SJCRH30 (cell line): Measurements from ENCODE around the gene SCN9A. TPM values are rescaled to one million over a fixed set of nuclear protein-coding genes. Genes with fewer than 3 reads are reported as not detected.

ENCODE experiments used
- DNase-seq, 2 experiments: peaks; one replicate each; pipeline ENCODE4 v3.0.0-alpha.2; 2015 to 2020
- H3K27ac ChIP-seq: fragments of 250-450 bp; sonication (Bioruptor Pico); 2 replicates; pipeline ENCODE4 v1.5.1; 2020; ENCODE audit warnings: mild to moderate bottlenecking, moderate library complexity
- H3K27me3 ChIP-seq: fragments of 250-450 bp; sonication (Bioruptor Pico); 2 replicates; pipeline ENCODE4 v1.5.1; 2020; ENCODE audit warnings: mild to moderate bottlenecking, moderate library complexity
- H3K36me3 ChIP-seq: fragments of 250-450 bp; sonication (Bioruptor Pico); 2 replicates; pipeline ENCODE4 v1.5.1; 2020; ENCODE audit warnings: mild to moderate bottlenecking, moderate library complexity
- H3K4me1 ChIP-seq: fragments of 250-450 bp; sonication (Bioruptor Pico); 2 replicates; pipeline ENCODE4 v1.5.1; 2020; ENCODE audit warnings: mild to moderate bottlenecking, moderate library complexity
- H3K4me3 ChIP-seq: fragments of 250-450 bp; sonication (Bioruptor Pico); 2 replicates; pipeline ENCODE4 v1.5.1; 2020; ENCODE audit warnings: mild to moderate bottlenecking, moderate library complexity
- H3K9me3 ChIP-seq: fragments of 250-450 bp; sonication (Bioruptor Pico); replicated peaks from 2 replicates; pipeline ENCODE4 v1.5.1; 2020; ENCODE audit warnings: mild to moderate bottlenecking, moderate library complexity
- total RNA-seq: library from RNA; depleted of rRNA; stranded (reverse); fragments of >200 nt; shearing (Covaris generic); gene quantifications from 2 replicates; pipeline ENCODE4 v1.2.3, GENCODE V29; 2014

SCN9A gene
- total RNA-seq, 1 experiment from 2014 or later, result 4.7 TPM

DNA sequence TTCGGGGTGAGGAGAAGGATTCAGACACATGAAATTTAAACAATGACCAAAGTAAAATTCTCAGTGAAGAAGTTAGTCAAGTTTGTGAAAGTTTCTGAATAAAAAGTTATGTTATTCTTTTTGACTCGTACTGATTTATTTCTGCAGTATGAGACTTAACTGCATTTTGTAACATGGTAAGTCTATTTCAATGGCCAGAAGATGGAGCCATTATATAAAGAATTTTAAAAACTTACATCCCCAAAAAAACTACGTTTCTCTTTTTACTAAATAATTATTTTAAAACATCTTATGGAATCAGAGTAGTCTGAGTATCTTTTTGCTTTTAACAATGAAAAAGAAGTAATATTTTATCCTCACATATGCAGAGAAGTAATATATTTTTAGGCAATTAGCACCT is 196.5 kb downstream of the SCN9A start:
- H3K36me3 ChIP-seq, result no peaks in the 10 kb centered on the region
- no peaks in the 10 kb centered on the region for H3K4me1 ChIP-seq
- no peaks in the 10 kb centered on the region for H3K27me3 ChIP-seq
- no peaks in the 10 kb centered on the region for H3K9me3 ChIP-seq
- DNase-seq, result no peak
- H3K27ac ChIP-seq, result no peak overlapping the region
- no peak overlapping the region for H3K4me3 ChIP-seq

DNA sequence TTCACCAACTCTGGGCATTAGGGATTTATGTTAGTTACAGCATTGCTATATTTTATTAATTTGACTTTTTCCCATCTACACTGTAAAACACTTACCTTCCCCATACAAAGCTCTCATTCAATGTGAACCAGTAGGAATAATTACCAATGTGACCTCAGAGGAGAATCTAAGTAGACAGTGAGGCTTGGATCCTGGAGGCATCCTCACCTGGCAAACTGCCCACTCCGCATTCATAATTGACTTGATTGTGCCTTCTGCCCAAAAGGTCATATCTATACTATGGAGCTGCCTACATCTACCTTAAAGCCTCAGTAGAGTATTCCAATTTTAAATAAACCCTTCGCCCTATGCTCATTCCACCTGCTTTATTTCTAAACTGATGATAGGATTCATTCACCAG is 202.5 kb downstream of the SCN9A start:
- no peaks in the 10 kb centered on the region for H3K27me3 ChIP-seq

DNA sequence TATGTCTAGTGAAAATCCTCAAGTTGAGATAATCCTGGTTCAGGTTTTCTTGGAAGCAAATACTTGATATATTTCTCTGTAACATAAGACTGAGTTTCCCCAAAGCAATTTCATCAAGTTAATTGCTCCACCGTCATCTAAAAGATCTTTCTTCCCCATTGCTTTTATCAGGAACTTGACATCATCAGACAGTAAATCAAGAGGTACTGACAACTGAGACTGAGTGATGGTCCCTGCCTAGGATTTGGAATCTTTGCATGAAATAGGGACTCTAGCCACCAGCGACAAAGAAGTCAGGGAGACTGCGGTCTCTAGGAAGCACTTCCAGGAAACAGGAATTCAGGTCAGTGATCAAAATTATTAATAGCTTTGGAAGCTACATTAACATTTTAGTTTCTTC is 204.5 kb downstream of the SCN9A start:
- Histone ChIP-seq H3K4me1 (peaks cover 9% of the 10 kb centered on the region), H3K27me3 (no peaks in the 10 kb centered on the region), H3K4me3 (no peak overlapping the region), H3K9me3 (no peaks in the 10 kb centered on the region), H3K36me3 (no peaks in the 10 kb centered on the region), H3K27ac (no peak overlapping the region)
- no peak for DNase-seq

More for the DNA sequence above, 202.5 kb downstream of the SCN9A start:
- H3K4me3 ChIP-seq, result no peak overlapping the region
- H3K36me3 ChIP-seq, result no peaks in the 10 kb centered on the region
- no peaks in the 10 kb centered on the region for H3K4me1 ChIP-seq
- DNase-seq, result no peak
- no peak overlapping the region for H3K27ac ChIP-seq
- no peaks in the 10 kb centered on the region for H3K9me3 ChIP-seq

DNA sequence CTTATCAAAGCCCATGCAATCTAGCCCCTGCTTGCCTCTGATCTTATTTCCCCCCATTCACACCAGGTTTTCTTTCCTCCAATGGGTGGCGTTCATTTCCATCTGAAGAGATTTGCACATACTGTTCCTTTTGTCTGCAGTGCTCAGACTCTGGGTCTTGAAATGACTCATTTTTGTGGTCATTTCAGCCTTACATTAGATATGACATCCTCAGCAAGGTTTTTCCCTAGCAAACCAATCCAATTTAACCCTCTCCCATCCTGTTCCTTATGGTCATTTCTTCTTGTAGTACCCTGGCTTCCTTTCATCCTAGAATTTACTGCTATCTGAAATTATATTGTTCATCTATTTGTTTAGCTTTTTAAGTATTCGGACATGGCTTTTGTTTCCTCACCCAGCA is 205.4 kb downstream of the SCN9A start:
- no peak overlapping the region for H3K27ac ChIP-seq
- H3K4me3 ChIP-seq, result no peak overlapping the region
- peak in 1 of 2 experiments; percentile 17 for DNase-seq

DNA sequence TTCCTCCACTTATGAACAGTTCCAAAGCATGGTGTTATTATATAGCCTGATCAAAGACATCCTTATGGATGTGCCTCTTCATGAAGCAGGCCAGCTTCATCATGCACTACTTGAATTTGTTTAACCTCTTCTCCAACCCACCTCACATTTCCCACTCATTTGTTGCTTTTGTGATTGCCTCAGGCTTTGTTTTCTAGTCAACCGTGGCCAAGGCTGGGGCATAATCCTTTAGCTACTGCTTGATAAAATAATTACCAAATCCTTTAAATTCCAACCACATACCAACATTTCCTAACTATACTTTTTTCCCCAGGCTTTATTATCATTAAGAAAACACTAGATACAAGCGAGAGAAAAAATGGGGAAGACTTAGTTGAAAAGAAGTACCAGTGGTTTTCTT is 208.3 kb downstream of the SCN9A start:
- H3K27me3 ChIP-seq, result no peaks in the 10 kb centered on the region
- no peaks in the 10 kb centered on the region for H3K36me3 ChIP-seq
- no peak overlapping the region for H3K4me3 ChIP-seq
- H3K9me3 ChIP-seq, result no peaks in the 10 kb centered on the region
- H3K4me1 ChIP-seq, result peaks cover 9% of the 10 kb centered on the region
- DNase-seq, result peak; percentile 9 to 26
- 0 out of 2 replicates have a peak overlapping the region, but pooled peaks have one; percentile 26 for H3K27ac ChIP-seq

More for the DNA sequence above, 205.4 kb downstream of the SCN9A start:
- no peaks in the 10 kb centered on the region for H3K9me3 ChIP-seq
- H3K27me3 ChIP-seq, result no peaks in the 10 kb centered on the region
- no peaks in the 10 kb centered on the region for H3K36me3 ChIP-seq
- peaks cover 9% of the 10 kb centered on the region for H3K4me1 ChIP-seq

DNA sequence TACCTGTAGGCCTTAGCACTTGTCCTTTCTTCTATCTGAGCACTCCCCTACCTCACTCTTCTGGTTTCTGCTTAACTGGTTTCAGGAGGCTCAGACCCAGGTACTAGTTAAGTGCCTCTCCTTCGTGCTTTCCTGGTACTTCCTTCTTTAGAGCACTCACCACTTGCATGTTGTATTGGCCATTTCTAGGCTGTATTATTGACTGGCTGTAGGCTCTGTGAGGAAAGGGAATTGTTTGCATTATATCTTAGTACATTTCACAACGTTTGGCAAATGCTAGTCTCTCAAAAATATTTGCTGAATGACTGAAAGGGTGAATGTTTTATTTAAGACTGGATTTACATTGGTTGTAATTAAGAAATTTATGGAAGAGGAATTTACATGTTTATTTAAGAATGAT is 212.0 kb downstream of the SCN9A start:
- no peak for DNase-seq
- Histone ChIP-seq H3K9me3 (no peaks in the 10 kb centered on the region), H3K36me3 (no peaks in the 10 kb centered on the region), H3K4me1 (peaks cover 9% of the 10 kb centered on the region), H3K27me3 (no peaks in the 10 kb centered on the region), H3K4me3 (no peak overlapping the region), H3K27ac (no peak overlapping the region)

DNA sequence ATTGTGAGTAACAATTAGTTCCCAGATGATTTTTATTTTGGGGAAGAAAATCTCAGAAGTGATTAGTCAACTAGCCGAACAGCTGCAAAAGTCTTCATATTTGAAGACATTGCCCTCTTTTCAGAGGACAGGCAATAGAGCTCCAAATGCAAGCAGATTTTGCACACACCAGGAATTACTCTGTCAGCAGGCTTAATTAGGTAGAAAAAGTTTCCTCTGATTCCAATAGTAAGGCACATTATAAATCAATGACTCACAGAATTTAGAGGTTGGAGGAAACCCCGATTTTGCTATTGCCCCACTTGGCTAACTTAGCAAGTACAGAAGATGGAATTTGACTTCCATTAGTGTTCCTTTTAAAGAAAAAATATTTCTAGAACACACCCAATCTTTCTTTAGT is 217.2 kb downstream of the SCN9A start:
- no peak for DNase-seq
- Histone ChIP-seq H3K9me3 (no peaks in the 10 kb centered on the region), H3K36me3 (no peaks in the 10 kb centered on the region), H3K27me3 (no peaks in the 10 kb centered on the region), H3K4me3 (no peak overlapping the region), H3K27ac (no peak overlapping the region), H3K4me1 (no peaks in the 10 kb centered on the region)

DNA sequence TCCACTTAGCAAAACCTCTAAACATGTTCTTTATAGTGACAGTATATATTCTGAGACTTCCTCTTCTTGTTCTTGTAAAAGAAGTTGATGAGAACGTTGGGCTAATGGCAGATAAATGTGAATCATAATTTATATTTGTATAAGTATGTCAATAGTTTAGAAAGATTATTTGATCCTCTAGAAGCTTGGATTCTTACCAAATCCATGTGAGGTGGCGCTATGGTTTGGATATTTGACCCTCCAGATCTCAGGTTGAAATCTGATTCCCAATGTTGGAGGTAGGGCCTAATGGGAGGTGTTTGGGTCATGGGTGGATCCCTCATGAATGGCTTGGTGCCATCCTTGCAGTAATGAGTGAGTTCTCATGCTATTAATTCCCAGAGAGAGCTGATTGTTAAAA is 218.2 kb downstream of the SCN9A start:
- Histone ChIP-seq H3K27ac (no peak overlapping the region), H3K36me3 (no peaks in the 10 kb centered on the region), H3K4me3 (no peak overlapping the region), H3K9me3 (no peaks in the 10 kb centered on the region), H3K27me3 (no peaks in the 10 kb centered on the region; the same call in 1 of the 2 replicates), H3K4me1 (no peaks in the 10 kb centered on the region)
- no peak for DNase-seq

DNA sequence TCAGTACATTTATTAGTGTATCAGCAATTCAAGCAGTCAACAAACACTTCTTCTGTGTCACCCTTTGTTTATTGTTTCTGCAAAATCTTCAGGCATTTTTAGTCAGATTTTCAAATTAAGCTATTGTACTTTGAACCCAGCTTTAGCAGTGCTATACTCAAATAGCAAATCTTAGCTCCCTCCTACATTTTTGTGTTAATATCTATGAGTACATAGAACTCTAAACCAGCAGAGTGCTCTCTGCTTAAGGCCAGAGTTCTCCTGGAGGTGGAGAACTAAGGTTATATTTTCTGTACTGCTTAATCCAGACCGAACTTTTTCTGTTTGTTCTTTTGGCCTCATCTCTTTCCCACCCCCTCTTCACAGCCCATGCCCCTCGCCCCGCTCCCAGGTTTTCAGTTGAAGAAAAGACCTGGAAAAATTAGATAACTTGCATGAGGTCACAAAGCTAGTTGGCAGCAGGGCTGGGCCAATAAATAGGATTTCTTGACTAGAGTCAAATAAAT is 218.7 kb downstream of the SCN9A start:
- H3K4me1 ChIP-seq, result no peaks in the 10 kb centered on the region
- no peak overlapping the region for H3K4me3 ChIP-seq
- H3K36me3 ChIP-seq, result no peaks in the 10 kb centered on the region
- no peak overlapping the region for H3K27ac ChIP-seq
- H3K9me3 ChIP-seq, result no peaks in the 10 kb centered on the region
- H3K27me3 ChIP-seq, result no peaks in the 10 kb centered on the region; the same call in 1 of the 2 replicates
- DNase-seq, result no peak

DNA sequence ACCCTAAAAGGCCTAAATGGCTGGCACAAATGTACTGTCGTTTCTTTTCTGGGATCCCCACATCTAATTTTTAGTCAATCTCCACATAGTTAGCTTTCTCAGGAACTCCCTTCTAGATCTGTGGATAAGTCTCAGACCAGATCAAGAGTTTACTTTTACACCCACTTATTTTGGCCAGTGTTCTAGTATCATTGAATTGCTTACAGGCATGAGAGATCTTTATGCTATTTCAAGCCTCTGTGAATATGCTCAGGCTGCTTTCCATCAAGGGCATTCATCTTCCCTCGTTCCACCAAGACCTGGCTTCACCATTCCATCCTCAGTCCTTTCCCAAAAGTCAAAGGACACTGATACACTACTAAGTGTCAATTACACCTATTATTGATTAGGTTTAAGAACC is 220.2 kb downstream of the SCN9A start:
- Histone ChIP-seq H3K27me3 (no peaks in the 10 kb centered on the region; the same call in 1 of the 2 replicates), H3K9me3 (no peaks in the 10 kb centered on the region), H3K4me1 (no peaks in the 10 kb centered on the region), H3K4me3 (no peak overlapping the region), H3K27ac (no peak overlapping the region), H3K36me3 (no peaks in the 10 kb centered on the region)
- no peak for DNase-seq

DNA sequence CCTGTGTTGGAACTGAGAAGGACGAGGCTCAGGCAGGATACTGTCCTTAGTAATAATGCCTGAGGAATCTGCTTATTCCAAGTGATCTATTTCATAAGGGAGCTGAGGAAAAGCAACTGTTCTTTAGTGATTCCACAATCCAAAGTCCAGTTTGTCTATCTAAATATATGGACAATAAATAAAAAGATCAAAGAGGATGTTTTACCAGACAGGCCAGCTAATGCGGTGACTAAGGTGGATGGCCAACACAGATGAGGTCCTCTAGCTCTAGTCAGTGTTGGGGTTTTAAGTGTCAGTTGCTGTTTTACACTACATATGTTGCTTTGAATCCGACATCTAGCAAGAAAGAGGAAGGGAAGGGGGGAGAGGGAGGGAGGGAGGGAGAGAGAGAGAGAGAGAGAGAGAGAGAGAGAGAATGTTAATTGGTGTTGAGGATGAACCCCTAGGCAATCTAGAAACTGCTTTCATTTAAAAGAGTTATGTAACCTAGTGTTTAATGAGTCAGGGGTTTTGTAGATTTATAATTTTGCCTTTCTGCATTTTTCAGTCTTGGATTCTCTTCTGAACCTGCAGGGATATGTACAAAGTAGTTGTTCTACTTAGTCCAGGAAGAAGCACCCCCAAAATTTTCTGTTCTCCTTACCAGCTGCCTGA is 220.9 kb downstream of the SCN9A start:
- no peak for DNase-seq
- Histone ChIP-seq H3K4me1 (no peaks in the 10 kb centered on the region), H3K36me3 (no peaks in the 10 kb centered on the region), H3K27ac (no peak overlapping the region), H3K27me3 (no peaks in the 10 kb centered on the region; the same call in 1 of the 2 replicates), H3K9me3 (no peaks in the 10 kb centered on the region), H3K4me3 (no peak overlapping the region)

DNA sequence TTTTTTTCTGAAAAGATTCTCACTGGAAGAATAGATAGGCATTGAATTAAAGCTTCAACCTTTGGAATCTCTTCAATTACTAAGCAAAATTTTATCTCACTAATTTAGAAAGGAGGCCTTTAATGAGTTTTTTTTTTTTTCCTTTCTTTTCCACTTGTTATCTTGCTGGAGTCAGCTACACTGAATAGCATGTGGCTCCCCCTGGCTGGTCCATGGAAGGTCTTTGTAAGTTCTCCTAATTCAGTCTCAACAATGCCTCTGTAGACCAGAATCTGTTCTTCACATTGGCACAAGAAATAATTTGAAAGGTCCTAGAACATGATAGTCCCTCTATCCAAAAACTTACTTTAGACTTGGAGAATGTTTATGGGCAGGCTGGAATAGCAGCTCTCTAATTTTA is 223.7 kb downstream of the SCN9A start:
- Histone ChIP-seq H3K27ac (no peak overlapping the region), H3K36me3 (no peaks in the 10 kb centered on the region), H3K4me1 (no peaks in the 10 kb centered on the region), H3K27me3 (no peaks in the 10 kb centered on the region; the same call in 1 of the 2 replicates), H3K9me3 (no peaks in the 10 kb centered on the region), H3K4me3 (no peak overlapping the region)
- DNase-seq, result no peak

DNA sequence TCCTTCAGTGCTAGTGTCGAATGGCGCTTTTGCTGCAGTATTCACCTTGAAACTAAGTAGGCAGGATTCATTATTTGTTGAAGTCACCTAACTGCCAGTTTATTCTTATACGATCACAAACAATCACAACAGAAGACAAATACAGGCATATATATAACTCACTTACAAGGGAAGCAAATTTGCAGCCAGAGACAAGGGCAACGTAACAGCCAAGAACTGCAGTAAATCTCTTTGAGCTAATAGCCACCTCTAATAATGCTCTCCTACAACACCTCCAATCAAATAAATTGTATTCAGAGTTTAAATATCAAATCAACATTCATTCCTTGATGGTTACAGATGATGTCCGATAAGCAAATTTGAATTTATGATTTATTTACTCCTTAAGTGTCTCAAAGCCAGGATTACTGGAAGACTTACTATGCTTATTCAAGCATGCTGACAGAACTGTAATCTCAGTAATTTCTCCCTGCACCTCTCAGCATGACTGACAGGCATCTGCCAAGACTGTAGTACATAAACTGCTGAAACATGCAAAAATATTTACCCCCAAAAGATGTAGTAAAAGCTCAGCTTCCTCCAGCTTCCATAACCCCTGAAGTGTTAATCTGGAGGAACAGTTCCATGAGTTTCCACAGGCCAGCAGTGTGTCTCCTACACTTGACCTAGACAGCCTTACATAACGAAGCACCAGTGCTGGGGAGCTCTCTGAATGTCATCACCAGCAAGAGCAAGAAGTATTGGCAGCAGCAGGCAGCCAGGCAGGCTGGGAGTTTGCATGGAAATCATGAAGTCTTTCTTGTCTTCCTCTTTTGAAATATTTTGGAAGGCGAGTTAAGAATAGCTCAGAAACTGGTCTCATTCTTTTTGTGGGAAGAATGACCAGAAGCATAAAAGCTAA is 227.0 kb downstream of the SCN9A start:
- Histone ChIP-seq H3K36me3 (no peaks in the 10 kb centered on the region), H3K9me3 (no peaks in the 10 kb centered on the region), H3K4me1 (no peaks in the 10 kb centered on the region), H3K27ac (no peak overlapping the region), H3K27me3 (no peaks in the 10 kb centered on the region; the same call in 1 of the 2 replicates), H3K4me3 (no peak overlapping the region)
- no peak for DNase-seq

DNA sequence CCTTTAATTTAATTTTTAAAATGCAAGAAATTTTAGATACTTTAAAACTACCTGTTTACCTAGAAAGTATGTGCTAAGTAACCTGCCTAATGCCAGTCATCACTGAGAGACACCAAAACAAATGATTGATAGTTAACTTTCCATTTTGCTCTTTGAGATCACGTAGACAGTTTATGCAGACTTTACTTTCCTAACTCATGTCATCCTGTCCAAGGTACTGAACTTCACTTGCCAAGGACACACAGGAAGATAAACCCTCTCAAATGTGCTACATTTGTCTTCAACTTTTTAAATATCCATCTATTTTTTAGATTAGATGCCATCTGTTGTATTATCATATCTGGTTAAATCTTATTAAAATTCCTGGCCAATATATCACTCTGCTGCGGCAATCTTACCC is 227.9 kb downstream of the SCN9A start:
- Histone ChIP-seq H3K27me3 (no peaks in the 10 kb centered on the region; the same call in 1 of the 2 replicates), H3K4me1 (no peaks in the 10 kb centered on the region), H3K27ac (no peak overlapping the region), H3K9me3 (no peaks in the 10 kb centered on the region), H3K36me3 (no peaks in the 10 kb centered on the region), H3K4me3 (no peak overlapping the region)
- no peak for DNase-seq
